ENCODE measurements around the gene UBL4A.
"Not testable (repeated sequence)": the region's sequence is repeated elsewhere in the genome, so short reads cannot be mapped to it uniquely, and the experiment has no call there.

Gene UBL4A

DNA sequence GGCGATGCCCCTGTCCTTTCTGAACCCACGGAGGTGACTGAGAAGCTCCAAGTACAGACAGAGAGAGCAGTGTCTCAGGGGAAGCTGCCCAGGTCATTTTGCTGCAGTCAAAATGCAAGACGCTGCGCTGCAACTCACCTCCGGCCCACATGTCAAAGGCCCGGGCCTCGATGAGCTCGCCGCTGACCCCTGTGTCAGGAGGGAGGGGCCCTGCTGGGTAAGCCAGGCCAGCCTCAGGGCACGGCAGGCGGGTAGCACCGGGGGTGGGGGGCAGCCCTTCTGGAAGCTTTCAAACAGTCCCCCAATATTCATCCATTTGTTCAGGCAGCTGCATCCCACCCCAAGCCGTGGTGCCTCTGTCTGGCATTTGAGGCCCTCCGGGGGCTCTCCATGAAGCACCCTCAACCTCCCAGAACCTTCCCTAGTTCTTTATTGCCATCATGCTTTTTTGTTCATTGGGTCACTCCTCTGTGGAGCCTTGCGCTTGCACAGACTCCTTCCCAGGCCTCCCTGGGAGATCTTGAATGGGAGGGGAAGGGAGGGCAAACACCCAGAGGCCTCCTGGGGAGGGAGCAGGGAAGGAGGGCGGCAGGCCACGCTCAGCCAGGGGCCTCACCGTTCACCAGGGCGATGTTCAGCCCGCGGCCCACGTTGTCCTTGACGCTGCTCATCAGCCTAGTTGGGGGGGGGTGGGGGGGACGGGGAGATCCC lies 21.4 kb upstream of the UBL4A start:
- no peak for DNase-seq

DNA sequence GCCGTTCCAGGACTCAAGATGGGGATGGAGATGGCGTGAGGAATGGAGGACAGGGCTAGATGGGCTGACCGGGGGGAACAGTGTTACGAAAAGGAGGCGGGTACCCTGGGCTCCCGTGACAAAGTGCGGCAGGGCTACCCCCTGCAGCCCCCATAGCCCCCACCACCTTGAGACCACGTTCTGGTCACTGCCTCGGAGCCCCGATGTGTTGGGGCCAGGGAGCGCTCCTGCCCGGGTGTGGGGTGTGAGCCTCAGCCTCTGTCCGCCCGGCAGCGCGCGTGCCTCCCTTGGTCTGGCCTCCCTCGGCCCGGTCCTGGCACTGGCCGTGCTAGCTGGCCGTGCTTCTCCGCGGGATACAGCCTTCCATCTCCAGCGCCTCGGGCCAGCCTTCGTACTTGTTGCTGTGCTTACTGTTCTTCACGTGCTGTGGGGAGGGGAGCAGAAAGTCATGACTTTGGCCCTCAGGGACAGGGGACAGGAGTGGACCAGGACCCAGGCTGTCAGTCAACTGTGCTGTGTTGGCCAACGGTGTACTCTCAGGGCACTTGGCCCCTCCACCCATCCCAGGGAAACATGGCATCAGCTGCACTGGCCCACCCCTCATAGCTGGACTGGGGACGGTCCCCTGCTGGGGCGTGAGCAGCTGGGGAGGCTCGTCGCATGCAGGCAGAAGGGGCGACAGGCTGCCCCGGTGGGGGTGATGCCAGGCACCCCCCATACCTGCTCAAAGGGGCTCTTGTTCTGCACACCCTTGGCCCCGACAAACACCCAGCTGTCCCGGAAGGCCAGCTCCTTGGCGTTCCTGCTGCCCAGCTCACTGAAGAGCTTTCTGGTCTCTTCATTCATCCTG lies 20.3 kb upstream of the UBL4A start:
- DNase-seq: no peak

DNA sequence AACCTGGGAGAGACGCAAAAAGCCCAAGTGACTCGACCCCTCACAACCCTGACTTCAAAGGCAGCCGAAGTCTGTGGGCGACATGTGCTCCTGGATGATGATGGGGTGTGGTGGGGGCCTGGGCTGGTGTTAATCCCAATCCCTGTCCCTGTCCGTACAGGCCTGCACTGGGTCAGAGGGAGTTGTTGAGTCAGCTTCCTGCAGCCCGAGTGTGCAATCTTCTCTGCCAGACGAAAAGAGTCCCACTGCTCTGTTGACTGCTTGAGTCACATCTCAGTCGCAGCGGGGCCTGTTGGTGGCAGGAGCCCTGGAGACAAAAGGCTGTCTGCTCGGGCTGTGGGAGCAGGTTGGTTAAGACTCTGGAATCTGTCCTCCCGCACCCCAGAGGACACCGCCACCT lies 19.3 kb upstream of the UBL4A start:
- DNase-seq: no peak

DNA sequence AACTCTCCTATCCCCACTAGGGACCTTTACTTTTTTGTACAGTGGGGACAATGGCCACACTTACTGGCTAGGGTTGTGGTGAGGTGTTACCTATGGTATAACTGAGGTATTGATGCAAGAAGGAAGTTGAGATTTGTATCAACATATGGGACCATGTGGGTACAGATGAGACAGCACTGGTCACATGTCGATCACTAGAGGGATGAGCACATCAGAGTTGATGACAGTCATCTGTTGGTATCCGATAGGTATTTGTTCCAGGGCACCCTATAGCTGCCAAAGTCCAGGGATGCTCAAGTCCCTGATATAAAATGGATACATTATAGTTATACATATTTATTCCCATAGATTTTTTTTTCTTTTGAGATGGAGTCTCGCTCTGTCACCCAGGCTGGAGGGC lies 16.6 kb upstream of the UBL4A start:
- DNase-seq: no peak

DNA sequence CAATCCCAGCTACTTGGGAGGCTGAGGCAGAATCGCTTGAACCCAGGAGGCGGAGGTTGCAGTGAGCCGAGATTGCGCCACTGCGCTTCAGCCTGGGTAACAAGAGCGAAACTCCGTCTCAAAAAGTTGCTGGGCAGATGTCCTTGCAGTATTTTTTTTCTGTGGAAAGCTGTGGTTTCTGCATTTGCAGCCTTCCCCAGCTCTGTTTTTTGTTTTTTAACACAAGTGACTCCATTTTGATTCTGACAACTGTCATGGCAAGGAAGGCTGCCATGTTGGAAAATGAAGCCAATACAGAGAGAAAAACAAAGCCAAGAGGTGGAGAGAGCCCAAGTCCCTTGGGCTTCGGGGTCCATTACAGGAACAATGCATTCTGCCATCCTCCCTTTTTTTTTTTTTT lies 15.7 kb upstream of the UBL4A start:
- DNase-seq: no peak

DNA sequence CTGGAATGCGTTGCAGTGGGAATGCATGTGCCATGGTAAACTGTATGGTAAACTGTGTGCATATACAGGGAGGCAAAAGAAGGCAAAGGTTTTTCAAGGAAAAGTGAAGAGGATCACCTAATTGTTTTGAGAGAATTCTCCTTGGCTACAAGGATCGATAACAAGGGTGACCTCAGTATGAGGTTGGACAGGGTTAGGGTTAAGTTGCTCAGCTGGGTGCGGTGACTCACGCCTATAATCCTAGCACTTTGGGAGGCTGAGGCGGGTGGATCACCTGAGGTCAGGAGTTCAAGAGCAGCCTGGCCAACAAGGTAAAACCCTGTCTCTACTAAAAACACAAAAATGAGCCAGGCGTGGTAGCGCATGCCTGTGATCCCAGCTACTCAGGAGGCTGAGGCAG lies 15.0 kb upstream of the UBL4A start:
- DNase-seq: not testable (repeated sequence)

DNA sequence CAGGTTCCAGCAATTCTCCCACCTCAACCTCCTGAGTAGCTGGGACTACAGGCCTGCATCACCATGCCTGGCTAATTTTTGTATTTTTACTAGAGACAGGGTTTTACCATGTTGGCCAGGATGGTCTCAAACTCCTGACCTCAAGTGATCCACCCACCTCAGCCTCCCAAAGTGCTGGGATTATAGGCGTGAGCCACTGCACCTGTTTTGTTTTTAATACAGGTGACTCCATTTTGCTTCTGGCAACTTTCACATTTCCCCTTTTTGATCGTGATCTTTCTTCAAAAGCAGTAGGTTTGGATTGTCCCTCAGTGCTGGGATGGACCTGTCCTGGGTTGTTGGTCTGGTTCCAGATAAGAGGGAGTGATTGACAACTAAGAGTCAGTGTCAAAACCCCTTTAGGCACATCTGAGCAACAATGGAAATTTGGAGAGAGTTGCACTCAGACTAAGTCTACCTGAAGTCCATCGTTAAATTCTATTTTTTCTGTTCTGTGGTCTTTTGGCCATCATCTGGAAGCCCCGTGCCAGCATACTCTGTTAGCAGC lies 10.2 kb upstream of the UBL4A start:
- DNase-seq: not testable (repeated sequence)

DNA sequence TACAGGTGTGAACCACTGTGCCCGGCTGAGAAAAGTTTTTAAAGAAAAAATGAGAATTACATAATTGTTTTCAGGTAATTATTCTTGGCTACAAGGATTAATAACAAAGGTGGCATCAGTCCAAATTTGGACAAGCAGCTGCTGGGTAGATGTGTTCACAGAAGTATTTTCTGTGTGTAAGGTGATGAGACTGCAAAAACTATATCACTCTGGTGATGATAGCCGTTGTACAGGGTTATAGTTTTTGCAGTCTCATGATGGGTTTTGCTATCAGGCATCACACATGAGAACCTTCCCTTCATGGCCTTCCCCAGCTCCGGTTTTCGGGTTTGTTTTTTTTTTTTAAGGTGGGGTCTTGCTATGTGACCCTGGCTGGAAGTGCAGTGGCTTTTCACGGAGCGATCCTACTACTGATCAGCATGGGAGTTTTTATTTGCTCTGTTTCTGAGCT lies 9.1 kb upstream of the UBL4A start:
- DNase-seq: no peak

DNA sequence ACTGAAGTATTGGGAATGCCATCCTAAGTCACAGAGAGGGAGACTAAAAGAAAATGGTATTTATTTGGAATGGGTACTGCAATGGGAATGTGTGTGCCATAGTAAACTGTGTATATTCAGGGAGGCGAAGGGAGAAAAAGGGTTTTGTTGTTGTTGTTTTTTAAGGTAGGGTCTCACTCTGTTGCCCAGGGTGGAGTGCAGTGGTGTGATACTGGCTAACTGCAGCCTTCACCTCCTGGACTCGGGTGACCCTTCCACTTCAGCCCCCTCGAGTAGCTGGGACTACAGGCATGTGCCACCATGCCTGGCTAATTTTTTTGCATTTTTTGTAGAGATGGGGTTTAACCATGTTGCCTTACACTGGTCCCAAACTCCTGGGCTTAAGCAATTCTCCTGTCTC lies 8.3 kb upstream of the UBL4A start:
- DNase-seq: no peak

DNA sequence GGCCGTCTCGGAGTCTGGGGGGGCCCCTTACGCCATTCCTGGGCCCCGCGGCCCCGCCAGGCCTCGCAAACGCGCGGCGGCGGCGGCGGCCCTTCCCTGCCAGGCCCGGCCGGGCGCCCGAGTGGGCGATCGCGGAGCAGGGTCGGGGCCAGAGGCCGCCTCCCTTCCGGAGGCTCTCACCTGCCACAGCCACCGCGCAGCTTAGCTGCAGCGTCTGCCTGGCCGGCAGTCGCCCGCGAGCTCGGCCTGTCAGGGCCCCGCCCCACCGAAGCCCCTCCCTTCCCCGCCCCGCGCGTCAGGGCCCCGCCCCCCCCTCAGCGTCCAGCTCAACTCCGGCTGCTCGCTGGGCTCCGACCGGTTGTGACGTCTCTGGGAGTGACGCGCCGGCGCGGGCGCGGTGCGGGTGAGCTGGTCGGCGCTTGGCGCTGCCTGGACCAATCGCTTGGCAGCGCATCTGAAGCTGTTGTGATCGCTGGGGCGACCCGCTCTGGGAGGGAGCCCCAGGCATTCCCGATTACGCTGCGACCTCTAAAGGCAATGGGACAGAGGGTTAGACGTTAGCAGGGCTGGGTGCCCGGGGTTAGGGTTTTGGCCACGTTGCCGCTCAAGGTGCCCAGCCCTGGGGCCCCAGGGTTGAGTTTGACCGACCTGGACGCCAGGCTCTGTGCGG lies 4.1 kb upstream of the UBL4A start, which contains the start of gene SLC10A3:
Gene SLC10A3 (minus strand): TSS at position 216 of the 670 bp plus-strand sequence. CDS start 1,689 bp downstream, outside the sequence.
- DNase-seq: peak; percentile 83

DNA sequence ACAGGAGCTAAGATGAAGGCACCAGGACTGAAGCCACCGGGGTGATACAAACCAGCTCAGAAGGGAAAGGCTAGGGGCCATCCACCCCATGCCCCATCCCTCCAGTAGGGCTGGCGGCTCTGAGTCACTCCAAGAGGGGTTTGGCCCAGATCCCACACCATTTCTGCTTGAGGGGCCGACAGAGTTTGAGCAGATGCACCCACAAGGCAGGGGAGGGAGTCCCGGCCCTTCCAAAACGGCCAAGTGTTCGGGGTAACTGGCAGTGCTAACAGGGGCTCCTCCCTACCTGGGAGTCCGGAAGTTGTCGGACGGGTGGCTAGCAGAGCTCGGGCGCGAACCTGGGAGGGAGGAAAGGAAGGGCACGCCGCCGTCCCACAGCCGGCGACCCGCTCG lies 3.6 kb upstream of the UBL4A start:
- no peak for DNase-seq

DNA sequence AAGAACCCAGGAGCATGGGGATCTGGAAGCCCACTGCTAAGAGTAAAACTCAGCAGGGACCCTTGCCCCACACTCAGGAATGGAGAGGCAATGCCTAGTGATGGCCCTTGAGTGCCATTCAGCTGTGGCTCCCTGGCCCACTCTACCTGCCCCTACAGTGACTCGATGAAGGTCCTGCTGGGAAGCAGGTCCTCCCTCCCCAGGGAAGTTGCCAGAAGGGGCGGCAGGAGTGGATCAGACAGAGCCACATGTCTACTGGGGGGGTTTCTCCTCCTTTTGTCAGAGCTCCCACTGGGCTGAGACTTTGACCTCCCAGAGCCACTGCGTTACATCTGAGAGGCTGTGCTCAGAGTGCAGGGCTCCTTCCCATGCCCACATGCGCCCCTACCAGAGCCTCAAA lies 2.8 kb upstream of the UBL4A start:
- DNase-seq: no peak

DNA sequence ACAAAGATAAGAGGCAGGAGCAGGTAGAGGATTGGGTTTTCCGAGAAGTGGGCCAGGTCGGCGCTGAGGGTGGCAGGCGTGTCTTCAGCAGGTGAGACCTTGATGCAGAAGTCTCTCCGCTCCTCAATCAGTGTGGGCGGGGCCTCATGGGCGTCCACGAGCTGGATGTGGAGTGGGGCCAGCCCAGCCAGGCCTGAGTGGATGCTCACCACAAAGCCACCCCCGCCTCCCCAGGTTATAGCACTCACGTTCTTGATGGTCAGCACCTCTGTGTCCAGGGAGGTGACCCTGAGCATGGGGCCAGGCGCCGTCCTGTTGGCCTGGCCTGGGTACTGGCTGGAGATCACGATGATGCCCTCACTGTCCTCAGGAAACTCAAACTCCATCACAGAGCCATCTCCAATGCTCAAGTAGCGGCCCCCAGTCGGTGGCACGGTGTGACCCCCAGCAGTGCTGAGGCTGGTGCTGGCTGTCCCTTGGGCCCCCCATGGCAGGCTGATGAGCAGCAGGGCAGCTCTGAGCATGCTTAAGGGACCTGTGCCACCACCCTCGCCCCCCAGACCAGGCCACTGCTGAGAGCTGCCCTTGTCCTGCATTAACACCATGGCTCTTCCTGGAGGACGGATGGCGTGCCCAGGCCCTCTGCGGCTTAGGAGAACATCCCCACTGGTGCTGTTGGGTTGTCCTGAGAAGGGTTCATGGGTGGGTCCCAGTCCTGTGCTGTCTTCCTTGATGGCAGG lies 2.1 kb upstream of the UBL4A start:
- no peak for DNase-seq

DNA sequence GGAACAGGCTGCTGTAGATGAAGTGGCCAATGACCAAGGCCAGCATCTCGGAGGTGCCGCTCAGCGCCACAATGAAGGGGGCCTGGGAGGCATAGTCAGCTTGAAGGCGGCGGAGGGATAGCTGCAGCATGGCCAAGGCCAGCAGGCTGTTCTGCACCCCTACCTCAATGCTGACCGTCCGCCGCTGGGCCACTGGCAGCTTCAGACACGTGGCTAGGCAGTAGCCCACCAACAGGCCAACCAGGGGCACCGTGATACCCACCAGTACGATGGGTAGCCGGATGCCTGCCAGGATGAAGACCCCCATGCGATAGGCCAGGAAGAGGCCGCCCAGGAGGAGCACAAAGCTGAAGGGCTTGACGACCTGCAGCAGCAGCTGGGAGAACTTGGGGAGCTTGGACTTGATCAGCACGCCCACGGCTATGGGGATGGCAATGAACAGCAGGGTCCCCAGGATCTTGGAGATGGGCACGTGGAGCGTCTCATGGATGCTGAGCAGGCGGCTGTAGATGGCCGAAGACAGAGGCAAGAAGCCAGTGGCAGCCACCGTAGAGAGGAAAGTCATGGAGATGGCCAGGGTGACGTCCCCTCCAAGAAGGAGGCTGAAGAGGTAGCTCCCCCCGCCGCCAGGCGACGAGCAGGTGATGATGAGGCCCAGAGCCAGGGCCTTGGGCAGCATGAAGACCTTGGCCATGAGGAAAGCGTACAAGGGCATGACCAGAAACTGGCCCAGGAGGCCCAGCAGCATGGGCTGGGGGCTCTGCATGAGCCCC lies 1.3 kb upstream of the UBL4A start:
- no peak for DNase-seq

DNA sequence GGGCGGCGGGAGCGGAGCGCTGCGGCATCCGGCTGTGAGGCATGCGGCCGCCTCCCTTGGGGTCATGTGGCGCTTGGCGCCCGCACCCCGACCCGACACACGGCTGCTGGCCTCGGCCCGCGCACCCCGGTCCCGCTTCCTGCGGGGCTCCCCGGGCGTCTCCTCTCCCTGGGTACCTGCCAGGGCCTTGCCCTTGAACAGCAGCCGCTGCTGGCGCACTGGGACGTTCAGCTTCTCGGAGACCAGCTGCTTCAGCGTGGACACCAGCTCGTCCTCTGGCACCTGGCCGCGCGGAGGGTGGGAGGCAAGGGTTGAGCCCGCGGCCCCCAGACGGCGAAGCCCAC lies 391 bp downstream of the UBL4A start:
- no peak for DNase-seq

DNA sequence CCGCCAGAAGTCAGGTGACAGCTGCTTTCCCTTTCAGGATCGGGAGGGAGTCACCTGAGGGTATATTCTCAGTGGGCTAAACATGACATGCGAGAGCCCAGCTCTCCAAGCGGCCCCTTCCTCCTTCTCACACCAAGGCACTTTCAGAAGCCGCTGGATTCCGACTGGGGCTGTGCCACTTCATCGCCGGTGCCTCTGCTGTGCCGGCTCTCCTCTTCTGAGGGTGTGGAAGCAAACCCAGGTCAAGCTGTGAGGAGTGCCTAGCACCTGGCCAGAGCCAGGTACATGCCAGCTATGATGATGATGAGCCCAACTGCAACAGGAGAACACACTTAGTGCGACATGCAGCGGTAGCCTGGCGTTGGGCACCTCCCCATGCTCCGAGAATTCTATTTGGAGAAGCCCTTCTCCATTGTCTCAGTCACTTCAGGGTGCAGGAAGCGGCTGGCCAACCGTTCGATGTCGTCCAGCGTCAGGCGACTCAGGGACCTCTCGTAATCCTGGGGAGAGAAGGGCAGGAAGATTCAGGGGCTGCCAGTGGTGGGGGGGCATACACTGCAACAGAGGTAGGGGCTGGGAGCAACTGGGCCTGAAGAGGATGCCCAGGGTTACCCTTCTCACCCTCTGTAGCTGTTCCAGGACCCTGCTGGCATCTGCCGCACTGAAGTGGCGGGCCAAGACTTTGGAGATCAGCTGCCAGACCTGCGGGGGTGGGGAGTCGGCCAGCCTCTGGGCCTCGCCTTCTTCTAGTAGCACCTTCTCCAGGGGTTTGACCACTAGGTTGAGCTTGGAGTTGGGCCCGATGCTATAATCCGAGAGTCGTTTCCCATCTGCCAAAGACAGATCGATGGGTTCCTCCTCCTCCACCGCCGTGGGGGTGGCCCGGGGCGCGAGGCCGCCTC lies 1.0 kb downstream of the UBL4A start:
- no peak for DNase-seq

DNA sequence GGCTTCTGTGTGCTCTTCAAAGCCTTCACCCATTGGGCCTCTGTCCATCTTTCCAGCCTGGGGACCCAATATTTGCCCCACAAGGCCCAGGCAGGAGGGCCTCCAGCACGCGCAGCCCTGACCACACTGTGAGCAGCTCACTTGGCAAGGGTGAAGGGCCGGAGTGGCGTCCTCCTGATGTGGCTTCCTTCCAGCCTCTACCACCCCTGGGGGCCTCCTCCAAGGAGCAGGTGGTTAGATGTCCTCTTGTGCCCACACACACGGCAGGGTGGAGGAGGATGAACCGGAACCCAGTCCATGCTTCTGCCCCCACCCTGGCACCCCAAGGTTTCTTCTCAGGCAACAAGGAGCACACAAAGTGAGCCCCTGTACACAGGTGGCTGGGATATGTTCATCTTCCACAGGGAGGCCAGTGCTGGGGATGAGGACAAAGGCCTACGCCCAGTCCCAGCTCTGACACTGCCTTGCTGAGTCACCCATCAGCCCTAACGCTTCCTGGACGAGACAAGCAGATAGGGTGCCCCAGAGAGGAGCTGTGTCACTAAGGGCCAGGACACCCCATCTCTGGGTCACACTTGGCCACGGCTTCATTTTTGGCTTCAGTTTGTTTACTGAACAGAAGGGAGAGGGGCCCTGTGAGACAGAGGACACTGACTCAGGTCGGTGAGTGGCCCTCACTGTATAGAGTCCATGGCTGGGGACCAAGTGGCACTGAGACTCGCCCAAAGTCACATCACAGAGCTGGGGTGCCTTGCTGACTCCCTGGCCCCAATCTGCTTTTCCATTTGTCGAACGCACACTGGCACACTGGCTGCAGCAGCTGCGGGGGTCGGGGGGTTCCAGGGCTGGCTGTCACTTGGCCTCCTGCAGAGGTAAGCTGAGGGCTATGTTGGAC lies 1.9 kb downstream of the UBL4A start:
- no peak for DNase-seq

DNA sequence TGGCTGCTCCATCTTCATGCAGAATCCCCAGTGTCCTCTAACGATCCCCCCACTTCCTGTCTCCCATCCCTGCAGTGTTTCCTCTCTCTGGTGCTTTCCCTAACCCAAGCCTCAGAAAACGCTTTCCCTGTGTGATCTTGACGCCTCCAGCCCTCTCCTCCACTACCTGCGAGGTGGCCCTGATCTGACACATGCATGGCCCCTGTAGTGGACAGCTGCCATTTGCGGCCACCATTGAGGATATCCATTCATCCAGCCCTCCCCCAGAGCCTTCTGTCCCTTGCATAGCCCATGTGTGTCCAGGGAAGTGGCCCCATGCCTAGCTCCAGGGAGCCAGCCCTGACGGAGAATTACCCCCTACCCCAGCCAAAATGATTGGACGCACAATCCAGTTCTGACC lies 3.1 kb downstream of the UBL4A start:
- DNase-seq: no peak

DNA sequence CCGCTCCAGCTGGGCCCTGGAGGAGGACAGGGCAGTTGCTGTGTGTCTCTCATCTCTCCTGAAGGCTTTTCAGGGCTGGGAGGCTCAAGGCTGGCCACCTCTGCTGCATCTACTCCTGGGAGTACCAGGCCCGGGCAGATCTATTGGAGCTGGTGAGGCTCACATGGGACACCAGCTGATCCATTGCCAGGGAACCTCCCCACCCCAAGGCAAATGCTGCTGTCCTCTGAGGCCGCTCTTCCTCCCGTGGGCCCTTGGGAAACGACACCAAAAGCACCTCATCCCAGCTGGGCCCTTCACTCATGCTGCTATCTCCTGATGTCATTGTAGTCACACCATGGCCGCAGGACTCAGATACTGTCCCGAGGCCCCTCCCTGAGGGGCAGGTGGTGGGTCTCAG lies 3.6 kb downstream of the UBL4A start:
- DNase-seq: no peak
